ENCODE data around the gene G6PC1. TPM values are rescaled to one million over a fixed set of nuclear protein-coding genes. Genes with fewer than 3 reads are reported as not detected.
"Not testable (repeated sequence)": the region's sequence is repeated elsewhere in the genome, so short reads cannot be mapped to it uniquely, and the experiment has no call there.

Gene G6PC1
- total RNA-seq, 1 donor from 2014 or later, result not detected

DNA sequence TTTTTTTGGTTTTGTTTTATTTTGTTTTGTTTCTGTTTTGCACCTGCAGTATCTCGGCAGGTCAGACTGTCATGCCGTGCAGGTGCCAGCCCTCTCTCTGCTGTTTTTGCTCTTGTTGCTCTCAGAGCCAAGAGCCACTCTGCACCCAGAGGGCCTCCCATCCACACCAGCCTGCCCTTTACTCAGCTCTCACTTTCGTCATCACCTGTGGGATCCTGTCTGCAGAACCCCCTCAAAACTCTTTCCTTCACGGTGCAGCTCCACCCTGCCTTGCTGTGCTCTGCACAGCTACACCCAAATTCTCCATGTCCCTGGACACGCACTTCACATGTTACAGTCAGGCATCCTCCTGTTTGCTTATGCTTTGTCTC, 47.0 kb upstream of the G6PC1 start:
- no peak for DNase-seq (ENCODE audit: low spot score in 2 of 2, unreplicated experiment in 2 of 2)
- Mint-ChIP-seq H3K9me3 (no peaks in the 10 kb centered on the region), H3K27ac (no peak overlapping the region), H3K27me3 (ENCODE audit: low read depth) (peaks cover 5% of the 10 kb centered on the region), H3K4me1 (no peaks in the 10 kb centered on the region), H3K36me3 (no peaks in the 10 kb centered on the region), H3K4me3 (no peak overlapping the region)
- TF ChIP-seq, protein P1, sequence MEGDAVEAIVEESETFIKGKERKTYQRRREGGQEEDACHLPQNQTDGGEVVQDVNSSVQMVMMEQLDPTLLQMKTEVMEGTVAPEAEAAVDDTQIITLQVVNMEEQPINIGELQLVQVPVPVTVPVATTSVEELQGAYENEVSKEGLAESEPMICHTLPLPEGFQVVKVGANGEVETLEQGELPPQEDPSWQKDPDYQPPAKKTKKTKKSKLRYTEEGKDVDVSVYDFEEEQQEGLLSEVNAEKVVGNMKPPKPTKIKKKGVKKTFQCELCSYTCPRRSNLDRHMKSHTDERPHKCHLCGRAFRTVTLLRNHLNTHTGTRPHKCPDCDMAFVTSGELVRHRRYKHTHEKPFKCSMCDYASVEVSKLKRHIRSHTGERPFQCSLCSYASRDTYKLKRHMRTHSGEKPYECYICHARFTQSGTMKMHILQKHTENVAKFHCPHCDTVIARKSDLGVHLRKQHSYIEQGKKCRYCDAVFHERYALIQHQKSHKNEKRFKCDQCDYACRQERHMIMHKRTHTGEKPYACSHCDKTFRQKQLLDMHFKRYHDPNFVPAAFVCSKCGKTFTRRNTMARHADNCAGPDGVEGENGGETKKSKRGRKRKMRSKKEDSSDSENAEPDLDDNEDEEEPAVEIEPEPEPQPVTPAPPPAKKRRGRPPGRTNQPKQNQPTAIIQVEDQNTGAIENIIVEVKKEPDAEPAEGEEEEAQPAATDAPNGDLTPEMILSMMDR (IDR thresholded peaks at IDR 0.05; ENCODE audit: unreplicated experiment), result no peak

DNA sequence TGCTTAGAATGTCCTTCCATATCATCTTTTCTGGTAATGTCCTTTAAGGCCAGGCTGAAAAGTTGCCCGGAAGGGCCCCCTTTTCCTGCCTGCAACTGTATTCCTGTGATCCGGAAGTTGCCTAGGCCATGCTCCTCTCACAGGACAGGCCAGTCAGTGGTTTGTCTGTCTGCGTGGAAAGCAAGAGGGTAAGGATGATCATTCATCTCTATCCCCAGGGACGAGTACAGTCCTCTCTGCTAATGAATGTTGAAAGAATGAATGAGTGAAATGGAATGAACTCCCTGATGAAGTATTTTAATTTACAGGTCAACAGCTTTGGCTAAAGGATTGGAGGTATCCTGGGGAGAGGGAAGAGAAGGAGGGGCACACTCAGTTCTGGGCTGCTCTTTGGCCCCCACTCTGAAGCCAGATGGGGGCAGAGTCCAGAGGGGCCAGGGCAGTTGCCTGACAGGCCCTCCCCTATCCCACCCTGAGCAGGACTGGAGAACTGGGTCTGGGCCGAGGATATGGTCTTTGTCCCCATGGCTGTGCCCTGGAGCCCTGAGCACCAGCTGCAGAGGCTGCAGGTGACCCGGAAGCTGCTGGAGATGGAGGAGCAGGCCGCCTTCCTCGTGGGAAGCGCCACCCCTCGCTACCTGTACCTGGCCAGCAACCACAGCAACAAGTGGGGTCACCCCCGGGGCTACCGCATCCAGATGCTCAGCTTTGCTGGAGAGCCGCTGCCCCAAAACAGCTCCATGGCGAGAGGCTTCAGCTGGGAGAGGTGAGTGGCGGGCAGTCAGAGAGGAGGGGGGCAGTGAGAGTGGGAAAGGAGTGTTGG, 46.4 kb upstream of the G6PC1 start:
- no peak for DNase-seq (ENCODE audit: low spot score in 2 of 2, unreplicated experiment in 2 of 2)
- H3K4me3 Mint-ChIP-seq, result no peak overlapping the region

DNA sequence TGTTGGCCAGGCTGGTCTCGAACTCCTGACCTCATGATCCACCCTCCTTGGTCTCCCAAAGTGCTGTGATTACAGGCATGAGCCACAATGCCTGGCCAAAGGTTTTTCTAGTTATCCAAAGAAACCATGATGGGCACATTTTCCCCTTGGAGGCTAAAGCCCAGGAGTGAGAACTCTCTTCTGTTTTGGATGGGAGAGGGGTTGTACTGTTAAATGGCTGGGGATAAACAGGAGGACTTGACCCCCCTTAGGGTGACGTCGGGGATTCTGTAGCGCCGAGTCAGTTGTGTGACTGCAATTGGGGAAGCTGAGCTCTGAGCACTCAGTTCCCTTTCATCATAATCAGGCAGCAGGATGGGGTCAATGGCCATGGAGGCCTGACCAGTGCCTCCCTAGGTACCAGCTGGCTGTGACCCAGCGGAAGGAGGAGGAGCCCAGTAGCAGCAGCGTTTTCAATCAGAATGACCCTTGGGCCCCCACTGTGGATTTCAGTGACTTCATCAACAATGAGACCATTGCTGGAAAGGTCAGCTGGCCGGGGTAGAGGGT, 45.5 kb upstream of the G6PC1 start:
- TF ChIP-seq, protein P1 (IDR thresholded peaks at IDR 0.05; ENCODE audit: unreplicated experiment), result no peak
- no peaks in the 10 kb centered on the region for H3K4me1 Mint-ChIP-seq
- H3K36me3 Mint-ChIP-seq, result no peaks in the 10 kb centered on the region
- DNase-seq (ENCODE audit: low spot score in 2 of 2, unreplicated experiment in 2 of 2), result no peak
- peaks cover 3% of the 10 kb centered on the region for H3K27me3 Mint-ChIP-seq (ENCODE audit: low read depth)
- H3K4me3 Mint-ChIP-seq, result no peak overlapping the region
- no peaks in the 10 kb centered on the region for H3K9me3 Mint-ChIP-seq
- H3K27ac Mint-ChIP-seq, result no peak overlapping the region

More for the DNA sequence above, 46.4 kb upstream of the G6PC1 start:
- Mint-ChIP-seq H3K27me3 (ENCODE audit: low read depth) (peaks cover 5% of the 10 kb centered on the region), H3K36me3 (no peaks in the 10 kb centered on the region), H3K4me1 (no peaks in the 10 kb centered on the region), H3K9me3 (no peaks in the 10 kb centered on the region), H3K27ac (no peak overlapping the region)
- TF ChIP-seq, protein P1 (IDR thresholded peaks at IDR 0.05; ENCODE audit: unreplicated experiment), result no peak

DNA sequence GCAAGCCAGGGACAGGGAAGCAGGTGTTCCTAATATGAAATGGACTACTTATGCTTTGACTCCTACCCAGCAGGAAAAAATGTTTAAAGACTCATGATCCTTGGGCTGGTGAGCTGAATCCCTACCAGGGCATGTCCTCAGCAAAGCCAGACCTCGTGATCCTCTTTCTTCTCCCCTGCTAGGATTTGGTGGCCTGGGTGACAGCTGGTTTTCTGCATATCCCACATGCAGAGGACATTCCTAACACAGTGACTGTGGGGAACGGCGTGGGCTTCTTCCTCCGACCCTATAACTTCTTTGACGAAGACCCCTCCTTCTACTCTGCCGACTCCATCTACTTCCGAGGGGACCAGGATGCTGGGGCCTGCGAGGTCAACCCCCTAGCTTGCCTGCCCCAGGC, 44.5 kb upstream of the G6PC1 start:
- not testable (repeated sequence) for H3K4me3 Mint-ChIP-seq; H3K4me1 Mint-ChIP-seq; DNase-seq (ENCODE audit: low spot score in 2 of 2, unreplicated experiment in 2 of 2); H3K27me3 Mint-ChIP-seq (ENCODE audit: low read depth); H3K27ac Mint-ChIP-seq; H3K36me3 Mint-ChIP-seq; H3K9me3 Mint-ChIP-seq

DNA sequence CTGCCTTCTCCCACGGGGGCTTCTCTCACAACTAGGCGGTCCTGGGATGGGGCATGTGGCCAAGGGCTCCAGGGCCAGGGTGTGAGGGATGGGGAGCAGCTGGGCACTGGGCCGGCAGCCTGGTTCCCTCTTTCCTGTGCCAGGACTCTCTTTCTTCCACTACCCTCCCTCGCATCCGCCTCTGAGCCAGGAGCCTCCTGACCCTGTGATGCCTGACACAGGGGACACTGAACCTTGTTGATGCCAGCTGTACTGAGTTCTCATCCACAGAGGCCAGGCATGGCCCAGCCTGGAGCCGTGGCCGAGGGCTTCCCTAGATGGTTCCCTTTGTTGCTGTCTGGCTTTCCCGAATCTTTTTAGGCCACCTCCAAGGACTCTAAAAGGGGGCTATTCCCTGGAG, 44.1 kb upstream of the G6PC1 start:
- DNase-seq (ENCODE audit: low spot score in 2 of 2, unreplicated experiment in 2 of 2); H3K4me1 Mint-ChIP-seq; H3K27me3 Mint-ChIP-seq (ENCODE audit: low read depth); H3K4me3 Mint-ChIP-seq; H3K27ac Mint-ChIP-seq; H3K9me3 Mint-ChIP-seq; H3K36me3 Mint-ChIP-seq: not testable (repeated sequence)

DNA sequence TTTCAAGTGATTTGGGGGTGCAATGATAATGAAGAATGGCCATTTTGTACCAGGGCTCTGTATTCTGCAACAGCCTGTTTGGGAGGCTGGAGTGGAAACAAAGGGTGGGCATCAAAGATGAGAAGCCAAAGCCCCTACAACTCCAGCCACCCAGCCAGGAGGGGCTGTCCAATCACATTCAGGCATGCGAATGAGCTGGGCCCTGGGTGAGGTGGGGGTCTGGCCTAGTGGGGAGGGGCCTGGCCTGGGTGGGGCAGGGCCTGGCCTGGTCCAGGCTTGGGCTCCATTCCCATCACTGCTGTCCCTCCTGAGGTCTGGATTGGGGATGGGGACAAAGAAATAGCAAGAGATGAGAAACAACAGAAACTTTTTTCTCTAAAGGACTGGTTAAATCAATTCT, 43.2 kb upstream of the G6PC1 start:
- TF ChIP-seq, protein P1 (IDR thresholded peaks at IDR 0.05; ENCODE audit: unreplicated experiment), result no peak
- H3K4me3 Mint-ChIP-seq, result no peak overlapping the region
- peaks cover 1% of the 10 kb centered on the region for H3K27me3 Mint-ChIP-seq (ENCODE audit: low read depth)

More for the DNA sequence above, 43.2 kb upstream of the G6PC1 start:
- H3K4me1 Mint-ChIP-seq, result no peaks in the 10 kb centered on the region
- H3K36me3 Mint-ChIP-seq, result no peaks in the 10 kb centered on the region
- peaks cover 3% of the 10 kb centered on the region for H3K9me3 Mint-ChIP-seq
- no peak for DNase-seq (ENCODE audit: low spot score in 2 of 2, unreplicated experiment in 2 of 2)
- no peak overlapping the region for H3K27ac Mint-ChIP-seq
